Spleen (tissue), 11 donors: ENCODE measurements around the gene CALHM3. TPM values are rescaled to one million over a fixed set of nuclear protein-coding genes. Genes with fewer than 3 reads are reported as not detected.
A peak's percentile ranks its signal among the peaks of the same experiment; 100 is the strongest.

Source experiments
- DNase-seq: peaks from one replicate; pipeline ENCODE4 v3.0.0-alpha.2; 2020
- H3K27ac ChIP-seq, 8 donors: fragments of 200-600 bp; sonication (generic) in 7 of 8; 1 replicate in 4 of 8; 2 replicates in 4 of 8; pipeline versions ENCODE4 v1.5.0 to v1.8.0; 2016 to 2021; ENCODE audit warnings: inconsistent platforms in 4 of 8, mild to moderate bottlenecking in 4 of 8, moderate library complexity in 1 of 8
- H3K27me3 ChIP-seq, 7 donors: fragments of 200-600 bp; sonication (generic) in 6 of 7; replicated peaks in 1 of 7; 1 replicate in 4 of 7; 2 replicates in 3 of 7; pipeline versions ENCODE4 v1.5.0 to v1.8.0; 2016 to 2021; ENCODE audit warnings: inconsistent platforms in 3 of 7, mild to moderate bottlenecking in 1 of 7
- H3K36me3 ChIP-seq, 6 donors: fragments of 200-600 bp; sonication (generic) in 5 of 6; 1 replicate in 4 of 6; 2 replicates in 2 of 6; pipeline versions ENCODE4 v1.5.0 to v1.8.0; 2016 to 2021; ENCODE audit warnings: inconsistent platforms in 2 of 6
- H3K4me1 ChIP-seq, 6 donors: fragments of 200-600 bp; sonication (generic) in 5 of 6; 1 replicate in 3 of 6; 2 replicates in 3 of 6; pipeline versions ENCODE4 v1.5.0 to v1.8.0; 2016 to 2021; ENCODE audit warnings: inconsistent platforms in 3 of 6
- H3K4me3 ChIP-seq, 8 donors: fragments of 200-600 bp; sonication (generic) in 7 of 8; 1 replicate in 4 of 8; 2 replicates in 4 of 8; pipeline versions ENCODE4 v1.5.0 to v1.8.0; 2016 to 2021; ENCODE audit warnings: inconsistent platforms in 4 of 8, mild to moderate bottlenecking in 4 of 8, moderate library complexity in 2 of 8
- H3K9me3 ChIP-seq, 8 donors: fragments of 200-600 bp; sonication (generic) in 7 of 8; 1 replicate in 4 of 8; 2 replicates in 4 of 8; pipeline versions ENCODE4 v1.5.0 to v1.8.0; 2016 to 2021; ENCODE audit warnings: inconsistent platforms in 4 of 8
- POLR2A ChIP-seq, 3 donors: fragments of 450-650 bp; IDR thresholded peaks; one replicate each; pipeline ENCODE4 v1.5.1; 2017; ENCODE audit warnings: antibody characterized with exemption in 3 of 3, mild to moderate bottlenecking in 1 of 3
- POLR2AphosphoS5 ChIP-seq, 3 donors: sonication (generic); formaldehyde crosslinking; IDR thresholded peaks; one replicate each; pipeline ENCODE4 v1.5.1; 2017; ENCODE audit warnings: antibody characterized with exemption in 3 of 3
- WGBS, 5 donors: extraction: QIAGEN DNeasy Blood & Tissue Kit in 3 of 5; methylation state at CpG; one replicate each; pipeline versions ENCODE4 v1.1.5 to v1.1.7; 2013 to 2018; 5-methylcytosine and 5-hydroxymethylcytosine counted together
- intact Hi-C: fragments of 100-400 bp; cut with DNase I; formaldehyde crosslinking; loops from one replicate; pipeline ENCODE4 v1.15.0; 2023; ENCODE audit warnings: low total_unique reads
- polyA plus RNA-seq, 3 donors: library from polyadenylated mRNA; stranded (reverse); fragments of 200-250 nt; gene quantifications; one replicate each; pipeline ENCODE4 v1.2.1, GENCODE V29; 2013
- total RNA-seq, 7 donors: library from RNA; depleted of rRNA in 3 of 7; stranded (reverse); fragments of >200 nt in 3 of 7; fragmentation: NEBNext Ultra II Directional in 4 of 7; extraction: Animal tissue kit (Norgen Biotek cat#: 25700) in 4 of 7; gene quantifications; one replicate each; pipeline versions ENCODE4 v1.1.0 to v1.2.1, GENCODE V29; 2016 to 2021
- TF ChIP-seq, protein P1 (sequence below), 11 experiments: fragments of 200-600 bp in 7 of 11; fragments of 450-650 bp in 4 of 11; sonication (generic) in 4 of 11; IDR thresholded peaks in 8 of 11; conservative IDR thresholded peaks in 3 of 11; 1 replicate in 7 of 11; 2 replicates in 4 of 11; pipeline versions ENCODE4 v1.4.0 to v1.8.0; 2016 to 2021; ENCODE audit warnings: antibody characterized with exemption in 11 of 11, inconsistent platforms in 4 of 11, mild to moderate bottlenecking in 1 of 11
- donor health status: healthy with polysubstance abuse.
- donor health status: DM: no; HTN: no; CAD: no; lungs with moderate emphysema.
- donor health status: DM: no; HTN: no; CAD: no.
- donor health status: Bipolar disorder and iron deficiency.
- donor health status: healthy.
- donor health status: DM: no; HTN: no; CAD: no.
- donor health status: DM: yes; HTN: yes; CAD: no.

Gene CALHM3
- total and polyA plus RNA-seq, 10 donors = 0.03 TPM; not detected in 9

DNA sequence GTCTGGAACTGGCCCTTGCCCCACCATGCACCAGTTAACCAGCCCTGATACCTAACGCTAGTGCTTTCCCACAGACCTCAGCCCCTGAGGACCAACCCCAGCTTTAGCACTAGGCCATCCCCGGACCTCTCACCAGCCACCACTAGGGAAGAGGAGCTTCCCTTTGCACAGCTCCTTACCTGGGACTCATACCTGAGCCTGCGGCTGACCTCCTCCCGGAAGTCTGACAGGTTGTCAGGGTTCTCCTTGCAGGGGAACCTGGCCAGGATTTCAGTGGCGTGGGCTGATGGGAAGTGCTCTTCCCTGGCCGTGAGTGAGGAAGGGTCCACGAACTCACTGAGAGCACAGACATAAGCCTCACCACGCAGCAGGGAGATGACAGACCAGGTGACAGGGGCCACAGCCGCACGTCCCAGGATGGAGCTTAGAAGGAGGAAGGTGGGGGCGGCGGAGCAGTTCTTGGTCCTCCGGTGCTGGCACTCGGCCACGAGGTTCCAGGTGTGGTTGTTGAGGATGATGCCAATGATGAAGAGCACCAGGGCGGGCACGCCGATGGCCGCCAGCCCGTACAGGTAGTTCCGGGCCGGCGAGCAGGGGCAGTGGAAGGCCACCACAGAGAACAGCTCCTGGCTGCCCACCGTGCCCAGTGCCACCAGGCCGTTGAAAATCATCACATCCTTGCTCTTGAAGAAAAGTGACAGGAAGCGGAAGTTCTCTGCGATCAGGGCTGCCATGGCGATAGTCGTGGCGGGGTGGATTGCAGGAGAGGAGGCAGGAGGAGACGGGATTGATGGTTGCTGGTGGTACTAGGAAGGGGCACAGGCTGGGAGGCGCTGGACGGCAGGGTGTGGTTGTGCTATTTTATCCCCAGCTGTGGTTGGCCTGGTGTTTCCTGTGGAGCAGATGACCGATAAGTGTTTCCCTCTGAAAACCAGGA lies 29.6 kb downstream of the CALHM3 start:
- H3K27ac ChIP-seq = peak overlapping the region; percentile 4 to 92 (median 90)
- H3K4me3 ChIP-seq = peak overlapping the region in 5 of 8 donors; percentile 70 to 89 (median 82)
- no peaks in the 10 kb centered on the region for H3K9me3 ChIP-seq
- peaks cover 0 to 7% (median 0%) of the 10 kb centered on the region in 7 donors for H3K27me3 ChIP-seq
- peaks cover 0 to 61% (median 44%) of the 10 kb centered on the region in 6 donors for H3K36me3 ChIP-seq
- peaks cover 49 to 95% (median 82%) of the 10 kb centered on the region in 6 donors for H3K4me1 ChIP-seq
- 74 to 84% (median 80%) methylated on average over 34 of the region's 34 CpGs for WGBS, 5 donors
- TF ChIP-seq, protein P1, sequence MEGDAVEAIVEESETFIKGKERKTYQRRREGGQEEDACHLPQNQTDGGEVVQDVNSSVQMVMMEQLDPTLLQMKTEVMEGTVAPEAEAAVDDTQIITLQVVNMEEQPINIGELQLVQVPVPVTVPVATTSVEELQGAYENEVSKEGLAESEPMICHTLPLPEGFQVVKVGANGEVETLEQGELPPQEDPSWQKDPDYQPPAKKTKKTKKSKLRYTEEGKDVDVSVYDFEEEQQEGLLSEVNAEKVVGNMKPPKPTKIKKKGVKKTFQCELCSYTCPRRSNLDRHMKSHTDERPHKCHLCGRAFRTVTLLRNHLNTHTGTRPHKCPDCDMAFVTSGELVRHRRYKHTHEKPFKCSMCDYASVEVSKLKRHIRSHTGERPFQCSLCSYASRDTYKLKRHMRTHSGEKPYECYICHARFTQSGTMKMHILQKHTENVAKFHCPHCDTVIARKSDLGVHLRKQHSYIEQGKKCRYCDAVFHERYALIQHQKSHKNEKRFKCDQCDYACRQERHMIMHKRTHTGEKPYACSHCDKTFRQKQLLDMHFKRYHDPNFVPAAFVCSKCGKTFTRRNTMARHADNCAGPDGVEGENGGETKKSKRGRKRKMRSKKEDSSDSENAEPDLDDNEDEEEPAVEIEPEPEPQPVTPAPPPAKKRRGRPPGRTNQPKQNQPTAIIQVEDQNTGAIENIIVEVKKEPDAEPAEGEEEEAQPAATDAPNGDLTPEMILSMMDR (IDR thresholded peaks at IDR 0.05 in 8 of 11, conservative IDR thresholded peaks at IDR 0.05 in 3 of 11) = no peak
- peak in 2 of 3 donors; percentile 22 to 56 for TF ChIP-seq POLR2AphosphoS5 (IDR thresholded peaks at IDR 0.05)
- no peak for TF ChIP-seq POLR2A (IDR thresholded peaks at IDR 0.05)
- intact Hi-C loops = loop anchor here (5.0 kb wide), 1 partner anchor 32 kb away; no protein-coding TSS in a partner anchor
- no peak for DNase-seq

GRCh38 chr10:103448746-103449145 lies 30.3 kb downstream of the CALHM3 start:
- Histone ChIP-seq H3K36me3 (peaks cover 2 to 69% (median 51%) of the 10 kb centered on the region in 6 donors), H3K4me3 (peak overlapping the region in 3 of 8 donors; percentile 2 to 89 (median 82)), H3K4me1 (peaks cover 52 to 98% (median 88%) of the 10 kb centered on the region in 6 donors), H3K9me3 (no peaks in the 10 kb centered on the region), H3K27me3 (peaks cover 0 to 7% (median 0%) of the 10 kb centered on the region in 7 donors), H3K27ac (peak overlapping the region in 6 of 8 donors; percentile 22 to 92 (median 90))
- 37 to 64% (median 53%) methylated on average over 1 of the region's 1 CpG for WGBS, 5 donors
- no peak for DNase-seq
- intact Hi-C loops = no loop called here
- TF ChIP-seq, protein P1 (IDR thresholded peaks at IDR 0.05 in 8 of 11, conservative IDR thresholded peaks at IDR 0.05 in 3 of 11) = no peak
- peak in 1 of 3 donors; percentile 22 for TF ChIP-seq POLR2AphosphoS5 (IDR thresholded peaks at IDR 0.05)

DNA sequence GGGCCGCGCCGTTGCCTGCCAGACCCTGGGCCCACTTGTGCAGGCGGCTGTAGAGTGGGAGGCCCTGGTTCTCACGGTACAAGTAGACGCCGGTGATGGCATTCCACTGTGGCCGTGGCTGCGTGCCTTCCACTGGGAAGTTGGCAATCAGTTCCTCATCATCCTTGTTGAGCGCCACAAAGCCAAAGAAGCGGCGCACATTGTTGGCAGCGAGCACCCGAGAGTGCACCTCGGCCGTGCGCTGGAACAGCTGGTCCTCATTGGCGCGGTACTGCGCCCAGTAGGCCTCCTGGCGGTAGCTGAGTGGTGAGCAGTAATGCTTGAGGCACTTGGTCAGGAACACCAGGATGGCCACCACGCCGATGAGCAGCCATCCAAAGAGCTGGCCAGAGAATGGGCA lies 31.9 kb downstream of the CALHM3 start:
- peaks cover 0 to 7% (median 0%) of the 10 kb centered on the region in 7 donors for H3K27me3 ChIP-seq
- H3K4me1 ChIP-seq = peaks cover 47 to 93% (median 81%) of the 10 kb centered on the region in 6 donors
- intact Hi-C loops = no loop called here
- no peaks in the 10 kb centered on the region for H3K9me3 ChIP-seq
- H3K36me3 ChIP-seq = peaks cover 2 to 84% (median 65%) of the 10 kb centered on the region in 6 donors
- TF ChIP-seq, protein P1 (IDR thresholded peaks at IDR 0.05 in 8 of 11, conservative IDR thresholded peaks at IDR 0.05 in 3 of 11) = no peak
- TF ChIP-seq POLR2A (IDR thresholded peaks at IDR 0.05) (no peak), POLR2AphosphoS5 (IDR thresholded peaks at IDR 0.05) (peak; percentile 7 to 74 (median 36))
- no peak overlapping the region for H3K4me3 ChIP-seq
- peak overlapping the region in 6 of 8 donors; percentile 74 to 92 (median 88) for H3K27ac ChIP-seq
- 93 to 98% (median 96%) methylated on average over 12 to 23 of the region's 23 CpGs for WGBS, 5 donors
- no peak for DNase-seq
